Endothelial cell of umbilical vein (primary cell): ENCODE data around the gene UTS2R. TPM values are rescaled to one million over a fixed set of nuclear protein-coding genes. Genes with fewer than 3 reads are reported as not detected.

Experiments used
- BruUV-seq: library from RNA; stranded (reverse); fragments of 400-500 nt; replicated peaks from 2 replicates; lab custom pipeline; 2021; lab: Mats Ljungman, UMichigan
- CTCF ChIA-PET: fragments of 300-600, 350-600 bp; sonication (Branson Sonifier 250); formaldehyde crosslinking; loops from one replicate; lab custom pipeline; 2021; ENCODE audit warnings: antibody characterized with exemption, inconsistent platforms; lab: Charles Lee
- POLR2A ChIA-PET: fragments of 300-600, 350-600 bp; sonication (Branson Sonifier 250); formaldehyde crosslinking; loops from one replicate; lab custom pipeline; 2021; ENCODE audit warnings: antibody characterized with exemption, inconsistent platforms; lab: Charles Lee
- DNase-seq: peaks from one replicate; pipeline ENCODE4 v3.0.0-alpha.2; 2011; ENCODE audit warnings: low read depth, low spot score
- FAIRE-seq: peaks from 2 replicates; lab custom pipeline; 2011; peaks lifted over from hg19 to GRCh38; lab: Jason Lieb, UNC
- H2AFZ ChIP-seq: 2 replicates; pipeline ENCODE4 v1.6.0; 2012; ENCODE audit warnings: low read depth, low read length, control low read depth, inconsistent platforms
- H3K27ac ChIP-seq: 2 replicates; pipeline ENCODE4 v1.5.1; 2011; ENCODE audit warnings: low read depth, mild to moderate bottlenecking, control low read depth, low read length, moderate library complexity; ENCODE audit not compliant: insufficient read depth
- H3K27me3 ChIP-seq, 2 experiments: 2 replicates each; pipeline versions ENCODE4 v1.6.0 to v1.6.1; 2011; ENCODE audit warnings: low read length in 2 of 2, mixed read lengths in 1 of 2; ENCODE audit not compliant: control insufficient read depth in 2 of 2, insufficient read depth in 2 of 2
- H3K36me3 ChIP-seq, 2 experiments: 2 replicates in 1 of 2; 3 replicates in 1 of 2; pipeline ENCODE4 v1.5.1; 2011; ENCODE audit warnings: low read length in 2 of 2, mild to moderate bottlenecking in 1 of 2, moderate library complexity in 1 of 2; ENCODE audit not compliant: control insufficient read depth in 2 of 2, insufficient read depth in 2 of 2; ENCODE audit errors: extremely low read depth in 1 of 2
- H3K4me1 ChIP-seq: 3 replicates; pipeline ENCODE4 v1.5.1; 2011; ENCODE audit warnings: mild to moderate bottlenecking, low read length; ENCODE audit not compliant: control insufficient read depth, insufficient read depth; ENCODE audit errors: extremely low read depth
- H3K4me2 ChIP-seq: 2 replicates; pipeline ENCODE4 v1.6.1; 2011; ENCODE audit warnings: low read length, control low read depth, mixed read lengths; ENCODE audit not compliant: insufficient read depth
- H3K4me3 ChIP-seq, 3 experiments: fragments of 200-600 bp in 1 of 3; sonication (generic), shearing (Covaris generic) in 1 of 3; replicated peaks in 1 of 3; 2 replicates each; pipeline ENCODE4 v1.5.1; 2011 to 2016; ENCODE audit warnings: control low read depth in 3 of 3, low read length in 3 of 3, mild to moderate bottlenecking in 2 of 3, inconsistent platforms in 1 of 3, low read depth in 1 of 3, moderate library complexity in 1 of 3; ENCODE audit not compliant: insufficient read depth in 1 of 3
- H3K79me2 ChIP-seq: 2 replicates; pipeline ENCODE4 v1.6.0; 2012; ENCODE audit warnings: low read length, inconsistent platforms; ENCODE audit not compliant: control insufficient read depth, insufficient read depth
- H3K9ac ChIP-seq: replicated peaks from 2 replicates; pipeline ENCODE3; 2011; ENCODE audit warnings: low read length, control low read depth; ENCODE audit not compliant: insufficient read depth; ENCODE audit errors: extremely low read depth
- H3K9me1 ChIP-seq: replicated peaks from 3 replicates; pipeline ENCODE4 v1.6.0; 2011; ENCODE audit warnings: mild to moderate bottlenecking, low read length; ENCODE audit not compliant: control insufficient read depth, insufficient read depth; ENCODE audit errors: extremely low read depth
- H3K9me3 ChIP-seq: replicated peaks from 2 replicates; pipeline ENCODE4 v1.5.1; 2012; ENCODE audit warnings: low read length, inconsistent platforms; ENCODE audit not compliant: control insufficient read depth, insufficient read depth
- H4K20me1 ChIP-seq: replicated peaks from 2 replicates; pipeline ENCODE3; 2011; ENCODE audit warnings: mild to moderate bottlenecking, low read length; ENCODE audit not compliant: control insufficient read depth, insufficient read depth; ENCODE audit errors: extremely low read depth
- EZH2 ChIP-seq: IDR thresholded peaks from 2 replicates; pipeline ENCODE4 v1.6.1; 2012; ENCODE audit warnings: borderline replicate concordance, low read depth, mild to moderate bottlenecking, moderate library complexity, low read length, inconsistent platforms; ENCODE audit not compliant: severe bottlenecking
- FOS ChIP-seq: IDR thresholded peaks from 2 replicates; pipeline ENCODE4 v1.6.1; 2011; ENCODE audit warnings: mild to moderate bottlenecking, low read length, moderate library complexity, borderline replicate concordance; ENCODE audit not compliant: insufficient read depth
- GATA2 ChIP-seq: IDR thresholded peaks from 2 replicates; pipeline ENCODE4 v1.7.0; 2011; ENCODE audit warnings: low read depth, mild to moderate bottlenecking, moderate library complexity, mixed read lengths, low read length; ENCODE audit not compliant: insufficient read length, insufficient read depth
- JUN ChIP-seq: IDR thresholded peaks from 2 replicates; pipeline ENCODE4 v1.6.1; 2011; ENCODE audit warnings: borderline replicate concordance, low read depth; ENCODE audit not compliant: insufficient read length, insufficient read depth
- MYC ChIP-seq: IDR thresholded peaks from one replicate; pipeline ENCODE4 v1.6.1; 2011; ENCODE audit warnings: mild to moderate bottlenecking, low read depth, low read length
- POLR2A ChIP-seq: IDR thresholded peaks from 2 replicates; pipeline ENCODE4 v1.6.1; 2012; ENCODE audit warnings: low read depth, mild to moderate bottlenecking, control low read depth, low read length
- POLR2AphosphoS5 ChIP-seq: IDR thresholded peaks from 2 replicates; pipeline ENCODE4 v1.6.1; 2012; ENCODE audit warnings: low read depth, mild to moderate bottlenecking, control low read depth, low read length, moderate library complexity; ENCODE audit not compliant: insufficient read depth
- dilution Hi-C: fragments of 300-500 bp; cut with MboI; formaldehyde crosslinking; loops from one replicate; pipeline ENCODE4 v1.15.0; 2019; ENCODE audit warnings: low sequenced_read_pairs; ENCODE audit not compliant: extremely low pct_ligation_motif_present
- intact Hi-C: fragments of 100-400 bp; cut with micrococcal nuclease; formaldehyde crosslinking; loops from one replicate; pipeline ENCODE4 v1.10.0; 2022
- polyA plus RNA-seq, 4 experiments: library from polyadenylated mRNA; depleted of rRNA in 3 of 4; stranded (reverse) in 3 of 4; unstranded in 1 of 4; fragments of >200 nt; gene quantifications; 2 replicates each; pipeline versions ENCODE4 v1.2.1 to v1.2.3, GENCODE V29; 2011 to 2012; ENCODE audit warnings: missing spikeins in 1 of 4
- total RNA-seq: library from RNA; stranded (reverse); gene quantifications from 2 replicates; pipeline ENCODE4 v1.2.3, GENCODE V29; 2021
- TF ChIP-seq, protein P1 (sequence below), 2 donors: IDR thresholded peaks; 1 replicate in 1 of 2; 2 replicates in 1 of 2; pipeline ENCODE4 v1.5.1; 2011; ENCODE audit warnings: low read length in 2 of 2, mild to moderate bottlenecking in 2 of 2, moderate library complexity in 2 of 2, control low read depth in 1 of 2, inconsistent platforms in 1 of 2, low read depth in 1 of 2; ENCODE audit not compliant: insufficient read depth in 1 of 2; ENCODE audit errors: extremely low read depth in 1 of 2
- TF ChIP-seq, protein P2 (sequence below): IDR thresholded peaks from 2 replicates; pipeline ENCODE4 v1.6.1; 2011; ENCODE audit not compliant: insufficient read depth, insufficient read length

Gene UTS2R
- total and polyA plus RNA-seq, 2 donors (not counting 3 experiments of a cell fraction or from before 2014, with no cell fraction given): not detected

DNA sequence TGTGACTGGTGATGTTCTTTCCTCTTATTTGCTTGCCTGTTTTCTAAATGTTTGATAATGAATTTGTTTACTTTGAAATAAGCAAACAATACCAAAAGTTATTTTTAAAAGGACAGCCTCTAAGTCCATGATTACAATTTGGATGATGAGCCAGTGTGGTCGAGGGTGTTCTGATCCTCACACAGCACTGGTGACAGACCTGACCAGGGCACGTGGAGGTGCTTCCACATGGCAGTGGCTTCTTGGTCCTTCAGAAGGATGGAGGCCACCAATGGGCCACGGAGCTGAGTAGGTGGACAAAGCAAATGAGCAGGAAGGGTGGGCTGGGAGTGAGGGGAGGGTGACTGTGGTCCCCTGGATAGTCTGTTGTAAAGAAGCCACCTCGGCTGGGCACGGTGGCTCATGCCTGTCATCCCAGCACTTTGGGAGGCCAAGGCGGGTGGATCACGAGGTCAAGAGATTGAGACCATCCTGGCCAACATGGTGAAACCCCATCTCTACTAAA is 16.7 kb upstream of the UTS2R start:
- Histone ChIP-seq H4K20me1 (no peaks in the 10 kb centered on the region), H3K9ac (no peak overlapping the region), H3K4me3 (no peak overlapping the region), H3K27me3 (no peaks in the 10 kb centered on the region), H3K4me1 (peaks cover 2% of the 10 kb centered on the region), H3K9me1 (no peaks in the 10 kb centered on the region), H3K9me3 (no peaks in the 10 kb centered on the region), H2AFZ (no peak overlapping the region), H3K36me3 (no peaks in the 10 kb centered on the region), H3K27ac (no peak overlapping the region), H3K4me2 (no peak overlapping the region), H3K79me2 (no peaks in the 10 kb centered on the region)
- ChIA-PET POLR2A (no interaction called here), CTCF (interaction anchor here (1.3 kb wide), 1 partner anchor 21 kb away, joined by 4 read pairs; the partner anchor contains the start of gene SECTM1)
- intact Hi-C loops: no loop called here
- dilution Hi-C loops: no loop called here
- no peak for DNase-seq
- FAIRE-seq: no peak
- no TSS peak for BruUV-seq
- TF ChIP-seq, protein P1, sequence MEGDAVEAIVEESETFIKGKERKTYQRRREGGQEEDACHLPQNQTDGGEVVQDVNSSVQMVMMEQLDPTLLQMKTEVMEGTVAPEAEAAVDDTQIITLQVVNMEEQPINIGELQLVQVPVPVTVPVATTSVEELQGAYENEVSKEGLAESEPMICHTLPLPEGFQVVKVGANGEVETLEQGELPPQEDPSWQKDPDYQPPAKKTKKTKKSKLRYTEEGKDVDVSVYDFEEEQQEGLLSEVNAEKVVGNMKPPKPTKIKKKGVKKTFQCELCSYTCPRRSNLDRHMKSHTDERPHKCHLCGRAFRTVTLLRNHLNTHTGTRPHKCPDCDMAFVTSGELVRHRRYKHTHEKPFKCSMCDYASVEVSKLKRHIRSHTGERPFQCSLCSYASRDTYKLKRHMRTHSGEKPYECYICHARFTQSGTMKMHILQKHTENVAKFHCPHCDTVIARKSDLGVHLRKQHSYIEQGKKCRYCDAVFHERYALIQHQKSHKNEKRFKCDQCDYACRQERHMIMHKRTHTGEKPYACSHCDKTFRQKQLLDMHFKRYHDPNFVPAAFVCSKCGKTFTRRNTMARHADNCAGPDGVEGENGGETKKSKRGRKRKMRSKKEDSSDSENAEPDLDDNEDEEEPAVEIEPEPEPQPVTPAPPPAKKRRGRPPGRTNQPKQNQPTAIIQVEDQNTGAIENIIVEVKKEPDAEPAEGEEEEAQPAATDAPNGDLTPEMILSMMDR (IDR thresholded peaks at IDR 0.05; ENCODE audit: extremely low read depth in 1 of 2, insufficient read depth in 1 of 2, low read depth in 1 of 2, low read length in 2 of 2): no peak
- TF ChIP-seq GATA2 (no peak), POLR2A (no peak), POLR2AphosphoS5 (no peak), EZH2 (no peak), JUN (no peak), MYC (no peak), FOS (no peak)
- TF ChIP-seq, protein P2, sequence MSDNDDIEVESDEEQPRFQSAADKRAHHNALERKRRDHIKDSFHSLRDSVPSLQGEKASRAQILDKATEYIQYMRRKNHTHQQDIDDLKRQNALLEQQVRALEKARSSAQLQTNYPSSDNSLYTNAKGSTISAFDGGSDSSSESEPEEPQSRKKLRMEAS: no peak
